HUES48 (cell line): ENCODE data around the gene TAF11L5.
"Not testable (repeated sequence)": the region's sequence is repeated elsewhere in the genome, so short reads cannot be mapped to it uniquely, and the experiment has no call there.

Experiments used
- H3K27ac ChIP-seq: one replicate; pipeline ENCODE4 v1.7.0; 2013; ENCODE audit warnings: low read depth, low read length, inconsistent platforms
- H3K27me3 ChIP-seq: 2 replicates; pipeline ENCODE4 v1.6.1; 2013; ENCODE audit warnings: mild to moderate bottlenecking, low read length; ENCODE audit not compliant: control insufficient read depth, insufficient read depth
- H3K36me3 ChIP-seq: 2 replicates; pipeline ENCODE4 v1.6.1; 2013; ENCODE audit warnings: low read length; ENCODE audit not compliant: control insufficient read depth, insufficient read depth
- H3K4me1 ChIP-seq: 2 replicates; pipeline ENCODE4 v1.6.1; 2013; ENCODE audit warnings: mild to moderate bottlenecking, low read length; ENCODE audit not compliant: control insufficient read depth, insufficient read depth
- H3K4me3 ChIP-seq: 2 replicates; pipeline ENCODE4 v1.5.1; 2013; ENCODE audit warnings: mild to moderate bottlenecking, low read depth, low read length
- H3K9ac ChIP-seq: 2 replicates; pipeline ENCODE4 v1.6.1; 2013; ENCODE audit warnings: mild to moderate bottlenecking, low read depth, low read length, moderate library complexity
- H3K9me3 ChIP-seq: 2 replicates; pipeline ENCODE4 v1.6.1; 2013; ENCODE audit warnings: low read length; ENCODE audit not compliant: control insufficient read depth, insufficient read depth

The TAF11L5 gene

DNA sequence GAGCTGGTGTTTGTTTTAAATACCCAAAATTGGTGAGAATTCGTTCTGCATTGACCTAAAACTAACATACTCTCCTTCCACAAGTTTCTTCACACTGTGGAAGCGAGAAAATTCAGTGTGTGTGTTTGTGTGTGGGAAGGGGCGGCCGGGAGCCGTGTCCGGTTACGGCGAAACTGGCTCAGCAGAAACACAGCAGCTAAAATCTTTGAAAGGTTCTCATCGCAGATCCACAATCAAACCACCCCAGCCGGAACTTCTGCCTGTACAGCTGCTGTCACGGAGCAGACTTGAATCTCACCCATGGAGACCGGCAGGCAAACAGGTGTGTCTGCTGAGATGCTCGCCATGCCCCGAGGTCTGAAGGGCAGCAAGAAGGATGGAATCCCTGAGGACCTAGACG is at the start of gene TAF11L5:
TSS of gene TAF11L5 (plus strand) at position 301 of the 400 bp plus-strand sequence.
- H3K36me3 ChIP-seq, H3K4me3 ChIP-seq, H3K9ac ChIP-seq, H3K4me1 ChIP-seq, H3K9me3 ChIP-seq, H3K27ac ChIP-seq, H3K27me3 ChIP-seq: not testable (repeated sequence)

DNA sequence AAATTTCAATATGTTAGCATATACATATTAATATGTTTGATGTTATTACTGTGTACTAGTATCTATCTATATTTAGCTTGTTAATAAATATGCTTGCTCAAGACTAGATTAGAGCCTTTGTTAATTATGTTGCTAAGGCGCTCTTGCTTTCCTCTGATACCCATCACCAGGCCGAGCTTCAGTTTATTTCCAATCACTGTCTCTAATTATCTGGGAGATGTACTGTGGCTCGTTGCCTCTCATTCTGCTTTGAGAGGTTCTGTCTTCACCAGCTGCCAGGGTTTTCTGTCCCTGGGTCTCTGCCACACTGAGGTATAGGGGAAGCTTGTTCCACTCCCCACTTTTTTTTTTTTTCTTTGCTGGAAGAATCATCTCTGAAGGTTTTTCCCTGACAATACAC is 48.0 kb upstream of the TAF11L5 start:
- H3K27me3 ChIP-seq = no peaks in the 10 kb centered on the region
- H3K4me3 ChIP-seq = no peak overlapping the region
- H3K36me3 ChIP-seq = no peaks in the 10 kb centered on the region
- no peak overlapping the region for H3K27ac ChIP-seq
- H3K4me1 ChIP-seq = peaks cover 6% of the 10 kb centered on the region
- H3K9me3 ChIP-seq = no peaks in the 10 kb centered on the region
- no peak overlapping the region for H3K9ac ChIP-seq

DNA sequence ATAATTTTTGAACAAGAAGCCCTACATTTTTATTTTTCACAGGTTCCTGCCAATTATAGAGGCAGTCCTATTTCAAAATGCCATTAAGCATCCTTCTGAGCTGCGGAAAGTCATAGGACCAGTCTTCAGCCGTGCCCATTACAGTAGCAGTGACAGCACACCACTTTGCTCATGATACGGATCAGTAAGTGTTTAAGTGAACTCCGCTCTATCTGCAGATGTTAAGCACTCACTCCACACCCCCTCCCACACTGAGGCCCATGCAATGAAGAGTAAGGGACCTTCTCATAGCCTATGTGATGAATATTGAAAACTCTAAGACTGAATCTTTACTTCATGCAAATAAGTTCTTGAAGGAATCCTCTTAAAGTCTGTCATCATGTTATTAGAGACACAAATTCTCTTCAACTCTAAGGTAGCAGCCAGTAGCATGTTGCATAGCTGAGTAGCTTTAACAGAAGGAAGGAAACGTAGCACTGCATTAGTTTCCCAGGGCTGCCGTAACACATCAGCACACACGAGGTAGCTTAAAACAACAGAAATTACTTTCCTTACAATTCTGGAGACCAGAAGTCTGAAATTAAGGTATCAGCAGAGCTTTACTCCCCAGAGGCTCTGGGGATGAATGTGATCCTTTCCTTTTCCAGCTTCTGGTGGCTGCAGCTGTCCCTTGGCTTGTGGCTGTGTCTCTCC is 47.3 kb upstream of the TAF11L5 start:
- H3K9me3 ChIP-seq = no peaks in the 10 kb centered on the region
- no peak overlapping the region for H3K9ac ChIP-seq
- H3K4me3 ChIP-seq = no peak overlapping the region
- H3K27ac ChIP-seq = no peak overlapping the region
- no peaks in the 10 kb centered on the region for H3K36me3 ChIP-seq
- H3K27me3 ChIP-seq = no peaks in the 10 kb centered on the region
- H3K4me1 ChIP-seq = peaks cover 6% of the 10 kb centered on the region

DNA sequence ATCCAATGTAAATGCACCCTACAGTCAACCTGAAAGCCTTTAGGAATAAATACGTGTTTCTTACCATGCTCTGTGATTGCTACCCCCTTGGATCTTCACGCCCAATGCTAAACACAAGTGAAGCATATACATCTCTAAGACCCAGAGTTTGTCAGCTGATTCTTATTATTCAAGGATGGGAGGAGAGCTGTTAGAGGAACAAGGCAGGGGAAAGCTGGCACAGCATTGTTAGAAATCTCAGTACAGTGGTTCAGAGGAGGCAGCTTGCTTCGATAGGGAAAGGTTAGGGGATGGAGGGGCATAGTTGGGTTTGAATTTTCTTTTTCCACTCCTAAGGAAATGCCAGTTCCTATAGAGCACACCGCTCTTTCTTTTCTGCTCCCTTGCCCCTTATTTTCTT is 43.7 kb upstream of the TAF11L5 start:
- no peak overlapping the region for H3K4me3 ChIP-seq
- H3K9ac ChIP-seq = no peak overlapping the region
- no peaks in the 10 kb centered on the region for H3K9me3 ChIP-seq

DNA sequence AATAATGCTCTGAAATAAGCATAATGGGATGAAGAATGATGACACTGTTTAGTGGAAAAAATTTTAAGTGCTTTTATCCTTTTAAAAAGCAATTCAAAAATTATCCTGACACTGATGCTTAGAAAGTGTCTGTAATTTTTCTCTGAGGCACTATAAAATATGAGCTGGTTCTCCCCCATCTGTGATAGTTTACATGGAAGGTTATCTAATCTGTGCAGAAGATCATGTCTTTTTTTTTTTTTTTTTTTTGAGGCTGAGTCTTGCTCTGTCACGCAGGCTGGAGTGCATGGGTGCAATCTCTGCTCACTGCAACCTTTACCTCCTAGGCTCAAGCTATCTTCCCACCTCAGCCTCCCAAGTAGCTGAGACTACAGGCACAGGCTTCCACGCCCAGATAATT is 42.2 kb upstream of the TAF11L5 start:
- H3K36me3 ChIP-seq = no peaks in the 10 kb centered on the region
- H3K9ac ChIP-seq = no peak overlapping the region
- no peaks in the 10 kb centered on the region for H3K9me3 ChIP-seq
- H3K4me1 ChIP-seq = peaks cover 6% of the 10 kb centered on the region
- no peak overlapping the region for H3K27ac ChIP-seq
- H3K4me3 ChIP-seq = no peak overlapping the region
- no peaks in the 10 kb centered on the region for H3K27me3 ChIP-seq

More for the DNA sequence above, 43.7 kb upstream of the TAF11L5 start:
- Histone ChIP-seq H3K36me3 (no peaks in the 10 kb centered on the region), H3K4me1 (peaks cover 6% of the 10 kb centered on the region), H3K27me3 (no peaks in the 10 kb centered on the region), H3K27ac (no peak overlapping the region)

DNA sequence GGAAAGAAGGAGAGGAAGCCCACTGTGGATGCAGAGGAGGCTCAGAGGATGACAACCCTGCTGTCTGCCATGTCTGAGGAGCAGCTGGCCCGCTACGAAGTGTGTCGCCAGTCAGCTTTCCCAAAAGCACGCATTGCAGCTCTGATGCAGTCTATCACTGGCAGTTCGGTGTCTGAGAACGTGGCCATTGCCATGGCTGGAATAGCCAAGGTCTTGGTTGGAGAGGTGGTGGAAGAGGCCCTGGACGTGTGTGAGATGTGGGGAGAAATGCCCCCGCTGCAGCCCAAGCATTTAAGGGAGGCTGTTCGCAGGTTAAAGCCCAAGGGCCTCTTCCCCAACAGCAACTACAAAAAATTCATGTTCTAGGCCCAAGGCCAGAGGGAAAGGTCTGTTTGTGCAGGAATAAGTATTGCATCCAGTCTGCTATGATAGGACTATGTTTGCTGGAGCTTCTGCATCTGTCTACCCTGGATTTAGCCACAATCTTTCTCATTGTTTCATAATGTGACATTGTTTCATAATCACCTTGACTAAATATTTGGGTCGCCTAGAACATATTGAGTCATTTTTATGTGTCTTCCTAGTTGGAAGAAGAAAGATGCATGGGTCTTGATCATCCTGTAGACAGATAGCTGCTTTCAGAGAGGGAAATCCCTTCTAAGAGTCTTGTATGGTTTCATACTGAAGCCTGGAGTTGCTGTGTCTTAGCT is 38.4 kb upstream of the TAF11L5 start:
- not testable (repeated sequence) for H3K27me3 ChIP-seq, H3K4me1 ChIP-seq, H3K9me3 ChIP-seq, H3K9ac ChIP-seq, H3K4me3 ChIP-seq, H3K27ac ChIP-seq, H3K36me3 ChIP-seq

DNA sequence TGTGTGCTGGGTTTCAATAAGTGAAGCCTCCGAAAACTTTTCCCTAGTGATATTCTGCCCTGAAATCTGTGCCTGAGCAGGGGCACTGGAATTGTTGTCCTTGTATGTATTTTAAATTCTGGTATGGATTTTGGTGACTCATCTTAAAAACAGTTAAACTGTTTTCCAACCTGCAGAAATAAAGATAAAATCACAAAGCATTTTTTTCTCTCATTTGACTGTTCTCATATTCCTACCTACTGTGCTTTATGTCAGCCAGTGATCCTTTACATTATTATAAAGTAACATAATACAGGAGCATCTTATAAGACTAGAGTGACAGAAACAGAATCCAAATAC is 37.9 kb upstream of the TAF11L5 start:
- H3K4me1 ChIP-seq = no peaks in the 10 kb centered on the region
- no peak overlapping the region for H3K9ac ChIP-seq
- H3K9me3 ChIP-seq = no peaks in the 10 kb centered on the region
- H3K27me3 ChIP-seq = no peaks in the 10 kb centered on the region
- no peaks in the 10 kb centered on the region for H3K36me3 ChIP-seq
- H3K27ac ChIP-seq = no peak overlapping the region
- no peak overlapping the region for H3K4me3 ChIP-seq

DNA sequence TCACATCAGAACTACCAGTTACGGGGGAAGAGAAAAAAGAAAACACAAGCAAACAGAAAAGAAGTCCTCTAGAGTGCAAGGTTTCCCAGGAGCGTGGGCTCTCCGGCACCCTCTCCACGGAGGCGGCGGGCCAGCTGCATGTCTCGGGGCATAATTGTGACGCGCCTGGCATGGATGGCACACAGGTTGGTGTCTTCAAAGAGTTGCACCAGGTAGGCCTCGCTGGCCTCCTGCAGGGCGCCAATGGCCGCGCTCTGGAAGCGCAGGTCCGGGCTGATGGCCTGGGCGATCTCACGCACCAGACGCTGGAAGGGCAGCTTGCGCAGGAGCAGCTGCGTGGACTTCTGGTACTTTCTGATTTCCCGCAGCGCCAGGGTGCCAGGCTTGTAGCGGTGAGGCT is 33.8 kb upstream of the TAF11L5 start:
- H3K27ac ChIP-seq, H3K4me3 ChIP-seq, H3K36me3 ChIP-seq, H3K27me3 ChIP-seq, H3K4me1 ChIP-seq, H3K9me3 ChIP-seq, H3K9ac ChIP-seq: not testable (repeated sequence)

DNA sequence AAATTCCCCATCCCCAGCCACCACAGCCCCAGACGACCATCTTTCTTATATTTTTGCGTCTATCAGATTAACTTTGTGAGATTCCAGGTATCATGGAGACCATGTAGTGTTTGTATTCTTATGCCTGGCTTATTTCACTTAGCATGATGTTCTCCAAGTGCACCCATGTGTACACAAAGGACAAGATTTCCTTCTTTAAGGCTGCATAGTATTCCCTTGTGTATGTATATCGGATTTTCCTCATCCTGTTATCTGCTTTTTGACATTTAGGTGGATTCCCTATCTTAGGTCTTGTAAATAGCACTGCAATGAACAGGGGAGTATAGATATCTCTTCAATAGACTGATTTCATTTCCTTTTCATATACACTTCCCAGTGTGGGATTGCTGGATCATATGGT is 32.3 kb upstream of the TAF11L5 start:
- Histone ChIP-seq H3K4me3 (no peak overlapping the region), H3K4me1 (no peaks in the 10 kb centered on the region), H3K27me3 (no peaks in the 10 kb centered on the region), H3K27ac (no peak overlapping the region), H3K9me3 (no peaks in the 10 kb centered on the region), H3K9ac (no peak overlapping the region), H3K36me3 (no peaks in the 10 kb centered on the region)

DNA sequence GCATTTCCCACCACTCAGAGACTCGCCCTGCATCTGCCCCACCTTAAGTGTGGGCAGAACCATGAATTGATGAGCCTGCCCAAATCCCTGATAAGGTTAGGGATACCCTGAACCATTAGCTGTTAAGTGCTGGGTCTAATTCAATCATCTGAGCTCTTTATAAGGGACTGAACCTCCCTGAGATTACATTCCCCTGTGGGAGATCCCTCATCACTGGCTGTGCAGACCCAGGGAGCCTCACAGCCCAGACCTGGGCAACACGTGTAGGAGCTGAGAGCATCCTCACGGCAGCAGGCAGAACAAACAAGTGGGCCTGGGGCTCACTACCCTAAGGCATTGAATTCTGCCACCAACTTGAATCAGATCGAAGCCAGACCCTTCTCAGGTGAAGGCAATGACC is 27.6 kb upstream of the TAF11L5 start:
- Histone ChIP-seq H3K4me1 (no peaks in the 10 kb centered on the region), H3K9ac (no peak overlapping the region), H3K9me3 (no peaks in the 10 kb centered on the region), H3K27me3 (no peaks in the 10 kb centered on the region), H3K4me3 (no peak overlapping the region), H3K27ac (no peak overlapping the region), H3K36me3 (no peaks in the 10 kb centered on the region)

DNA sequence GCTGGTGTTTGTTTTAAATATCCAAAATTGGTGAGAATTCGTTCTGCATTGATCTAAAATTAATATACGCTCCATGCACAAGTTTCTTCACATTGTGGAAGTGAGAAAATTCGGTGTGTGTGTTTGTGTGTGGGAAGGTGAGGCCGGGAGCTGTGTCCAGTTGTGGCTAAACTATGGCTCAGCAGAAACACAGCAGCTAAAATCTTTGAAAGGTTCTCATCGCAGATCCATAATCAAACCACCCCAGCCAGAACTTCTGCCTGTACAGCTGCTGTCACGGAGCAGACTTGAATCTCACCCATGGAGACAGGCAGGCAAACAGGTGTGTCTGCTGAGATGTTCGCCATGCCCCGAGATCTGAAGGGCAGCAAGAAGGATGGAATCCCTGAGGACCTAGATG is 27.1 kb upstream of the TAF11L5 start, which contains the start of gene TAF11L2:
TSS of gene TAF11L2 (plus strand) at position 301 of the 400 bp plus-strand sequence.
- H3K9me3 ChIP-seq, H3K27ac ChIP-seq, H3K36me3 ChIP-seq, H3K4me1 ChIP-seq, H3K9ac ChIP-seq, H3K4me3 ChIP-seq, H3K27me3 ChIP-seq: not testable (repeated sequence)
